Astrocyte (in vitro differentiated cells and primary cell): ENCODE results near the gene ADGRG6.

Source experiments
- CTCF ChIP-seq: IDR thresholded peaks from 2 replicates; pipeline ENCODE4 v1.5.1; 2011; ENCODE audit warnings: low read depth, mild to moderate bottlenecking, inconsistent platforms, low read length, moderate library complexity; ENCODE audit not compliant: insufficient read depth
- EZH2 ChIP-seq: IDR thresholded peaks from 2 replicates; pipeline ENCODE4 v1.6.1; 2012; ENCODE audit warnings: mild to moderate bottlenecking, low read length, inconsistent platforms; ENCODE audit not compliant: insufficient read depth

GRCh38 chr6:142417331-142417750 is 115.5 kb downstream of the ADGRG6 start:
- TF ChIP-seq CTCF, result no peak
- TF ChIP-seq EZH2, result no peak
